IMR-90 (cell line): ENCODE results near the gene DESI2. TPM values are rescaled to one million over a fixed set of nuclear protein-coding genes. Genes with fewer than 3 reads are reported as not detected.
A peak's percentile ranks its signal among the peaks of the same experiment; 100 is the strongest.

Experiments used
- ATAC-seq: fragments of 200-7000 bp; cut with Tn5 transposase; 2 replicates; pipeline ENCODE4 v1.9.1; 2020; ENCODE audit warnings: low read depth, mild to moderate bottlenecking, moderate library complexity
- BruUV-seq: library from RNA; stranded (reverse); fragments of 400-500 nt; replicated peaks from 2 replicates; lab custom pipeline; 2021; lab: Mats Ljungman, UMichigan
- CTCF ChIA-PET: fragments of 300-600 bp; formaldehyde crosslinking; extraction: SDS; loops from one replicate; lab custom pipeline; 2021; ENCODE audit warnings: antibody characterized with exemption; lab: Yijun Ruan, JAX
- POLR2A ChIA-PET: fragments of 300-600 bp; sonication (Branson Sonifier 250); formaldehyde crosslinking; loops from one replicate; lab custom pipeline; 2022; ENCODE audit warnings: antibody characterized with exemption; ENCODE audit not compliant: unreplicated experiment; lab: Charles Lee
- DNase-seq: peaks from one replicate; pipeline ENCODE4 v3.0.0; 2013
- H2AFZ ChIP-seq: replicated peaks from 2 replicates; pipeline ENCODE3; 2013; ENCODE audit warnings: low read length, mild to moderate bottlenecking; ENCODE audit not compliant: poor library complexity
- H2AK5ac ChIP-seq: 2 replicates; pipeline ENCODE4 v1.6.1; 2013; ENCODE audit warnings: low read depth, low read length, inconsistent platforms
- H2AK9ac ChIP-seq: replicated peaks from 2 replicates; pipeline ENCODE3; 2013; ENCODE audit warnings: mild to moderate bottlenecking, low read depth, low read length, moderate library complexity; ENCODE audit not compliant: poor library complexity
- H2BK120ac ChIP-seq: 2 replicates; pipeline ENCODE4 v1.6.1; 2013; ENCODE audit warnings: low read depth, low read length, inconsistent platforms
- H2BK15ac ChIP-seq: 3 replicates; pipeline ENCODE4 v1.6.1; 2013; ENCODE audit warnings: low read depth, low read length, inconsistent platforms
- H2BK20ac ChIP-seq: 2 replicates; pipeline ENCODE4 v1.6.1; 2013; ENCODE audit warnings: low read depth, mild to moderate bottlenecking, inconsistent platforms, low read length, moderate library complexity
- H2BK5ac ChIP-seq: 2 replicates; pipeline ENCODE4 v1.6.1; 2013; ENCODE audit warnings: mild to moderate bottlenecking, low read depth, low read length, inconsistent platforms; ENCODE audit not compliant: poor library complexity, severe bottlenecking
- H3K14ac ChIP-seq: replicated peaks from 2 replicates; pipeline ENCODE4 v1.6.1; 2013; ENCODE audit warnings: low read depth, low read length, inconsistent platforms
- H3K18ac ChIP-seq: 2 replicates; pipeline ENCODE4 v1.6.1; 2013; ENCODE audit warnings: low read depth, low read length, control low read depth
- H3K23ac ChIP-seq: 2 replicates; pipeline ENCODE4 v1.6.1; 2013; ENCODE audit warnings: low read depth, low read length, inconsistent platforms
- H3K27ac ChIP-seq: 2 replicates; pipeline ENCODE4 v1.5.1; 2013; ENCODE audit warnings: mild to moderate bottlenecking, control low read depth, low read length; ENCODE audit not compliant: insufficient read depth
- H3K27me3 ChIP-seq: 2 replicates; pipeline ENCODE4 v1.6.1; 2013; ENCODE audit warnings: low read length; ENCODE audit not compliant: control insufficient read depth, insufficient read depth
- H3K36me3 ChIP-seq: 2 replicates; pipeline ENCODE4 v1.6.1; 2013; ENCODE audit warnings: low read length, mixed read lengths; ENCODE audit not compliant: control insufficient read depth, insufficient read depth
- H3K4ac ChIP-seq: 2 replicates; pipeline ENCODE4 v1.6.1; 2013; ENCODE audit warnings: low read depth, low read length, inconsistent platforms
- H3K4me1 ChIP-seq: 2 replicates; pipeline ENCODE4 v1.6.1; 2013; ENCODE audit warnings: low read length, mixed read lengths; ENCODE audit not compliant: control insufficient read depth, insufficient read depth
- H3K4me2 ChIP-seq: 2 replicates; pipeline ENCODE4 v1.6.1; 2013; ENCODE audit warnings: low read depth, mild to moderate bottlenecking, control low read depth, low read length, moderate library complexity
- H3K4me3 ChIP-seq: 2 replicates; pipeline ENCODE4 v1.5.1; 2013; ENCODE audit warnings: low read depth, mild to moderate bottlenecking, control low read depth, low read length, moderate library complexity; ENCODE audit not compliant: insufficient read depth
- H3K56ac ChIP-seq: 2 replicates; pipeline ENCODE4 v1.6.1; 2013; ENCODE audit warnings: low read length, inconsistent platforms; ENCODE audit not compliant: insufficient read depth; ENCODE audit errors: extremely low read depth
- H3K79me1 ChIP-seq, 2 experiments: 2 replicates each; pipeline ENCODE4 v1.6.1; 2013; ENCODE audit warnings: low read length in 2 of 2, inconsistent platforms in 1 of 2, low read depth in 1 of 2
- H3K9ac ChIP-seq: 2 replicates; pipeline ENCODE4 v1.6.1; 2013; ENCODE audit warnings: low read depth, low read length, control low read depth
- H3K9me1 ChIP-seq: 2 replicates; pipeline ENCODE4 v1.6.1; 2013; ENCODE audit warnings: low read length, inconsistent platforms; ENCODE audit not compliant: insufficient read depth
- H3K9me3 ChIP-seq: 2 replicates; pipeline ENCODE4 v1.6.1; 2013; ENCODE audit warnings: low read length; ENCODE audit not compliant: control insufficient read depth, insufficient read depth
- H4K20me1 ChIP-seq: 2 replicates; pipeline ENCODE4 v1.6.1; 2013; ENCODE audit warnings: low read length, inconsistent platforms; ENCODE audit not compliant: insufficient read depth
- H4K5ac ChIP-seq: 2 replicates; pipeline ENCODE4 v1.6.1; 2013; ENCODE audit warnings: mild to moderate bottlenecking, low read depth, low read length, control low read depth
- H4K8ac ChIP-seq, 2 experiments: 2 replicates each; pipeline ENCODE4 v1.6.1; 2013; ENCODE audit warnings: low read depth in 2 of 2, low read length in 2 of 2, control low read depth in 1 of 2, inconsistent platforms in 1 of 2
- H4K91ac ChIP-seq: 2 replicates; pipeline ENCODE4 v1.6.1; 2013; ENCODE audit warnings: low read depth, low read length, inconsistent platforms; ENCODE audit not compliant: insufficient read depth
- BHLHE40 ChIP-seq: fragments of 150-350 bp; IDR thresholded peaks from 2 replicates; pipeline ENCODE4 v1.6.1; 2016; ENCODE audit warnings: mild to moderate bottlenecking, low read depth, low read length
- CEBPB ChIP-seq: IDR thresholded peaks from 2 replicates; pipeline ENCODE4 v1.6.1; 2012; ENCODE audit warnings: low read depth, low read length, improper control_type of control experiment
- CHD1 ChIP-seq: IDR thresholded peaks from 2 replicates; pipeline ENCODE4 v1.6.1; 2012; ENCODE audit warnings: low read depth, low read length, improper control_type of control experiment
- FOS ChIP-seq: fragments of 150-350 bp; IDR thresholded peaks from 2 replicates; pipeline ENCODE4 v1.6.1; 2016; ENCODE audit warnings: low read depth, low read length
- MAFK ChIP-seq: IDR thresholded peaks from 2 replicates; pipeline ENCODE4 v1.6.1; 2012; ENCODE audit warnings: low read depth, low read length, improper control_type of control experiment
- MAZ ChIP-seq: IDR thresholded peaks from 2 replicates; pipeline ENCODE4 v1.6.1; 2012; ENCODE audit warnings: low read depth, mild to moderate bottlenecking, low read length, improper control_type of control experiment, moderate library complexity, borderline replicate concordance
- NFE2L2 ChIP-seq: fragments of 150-350 bp; IDR thresholded peaks from 2 replicates; pipeline ENCODE4 v1.6.1; 2016; ENCODE audit warnings: low read depth, mild to moderate bottlenecking, low read length
- POLR2A ChIP-seq: IDR thresholded peaks from 2 replicates; pipeline ENCODE4 v1.6.1; 2012; ENCODE audit warnings: mild to moderate bottlenecking, low read depth, low read length
- RAD21 ChIP-seq: IDR thresholded peaks from 2 replicates; pipeline ENCODE4 v1.6.1; 2012; ENCODE audit warnings: low read length, improper control_type of control experiment
- RCOR1 ChIP-seq: IDR thresholded peaks from 2 replicates; pipeline ENCODE4 v1.6.1; 2012; ENCODE audit warnings: mild to moderate bottlenecking, low read length, improper control_type of control experiment; ENCODE audit not compliant: insufficient replicate concordance
- SMC3 ChIP-seq: fragments of 150-350 bp; IDR thresholded peaks from 2 replicates; pipeline ENCODE4 v1.6.1; 2016; ENCODE audit warnings: low read depth, mild to moderate bottlenecking, antibody characterized with exemption, low read length, moderate library complexity
- WGBS, 2 experiments: methylation state at CpG; one replicate each; pipeline versions ENCODE4 v1.1.5 to v1.1.7; 2013; ENCODE audit warnings: missing lambda C conversion rate in 2 of 2; ENCODE audit not compliant: insufficient read length in 1 of 2; ENCODE audit errors: extremely low coverage in 2 of 2; 5-methylcytosine and 5-hydroxymethylcytosine counted together
- dilution Hi-C: fragments of 300-500 bp; cut with HindIII; formaldehyde crosslinking; loops from one replicate; pipeline ENCODE4 v1.14.3; 2018; ENCODE audit warnings: low sequenced_read_pairs; ENCODE audit not compliant: unreplicated experiment
- in situ Hi-C: fragments of 300-500 bp; cut with MboI; formaldehyde crosslinking; loops from 3 replicates; pipeline ENCODE4 v1.14.3; 2019; ENCODE audit warnings: low sequenced_read_pairs, inconsistent platforms, mixed read lengths
- intact Hi-C: fragments of 100-400 bp; cut with micrococcal nuclease; formaldehyde crosslinking; loops from 2 replicates; pipeline ENCODE4 v1.10.0; 2022
- polyA plus RNA-seq, 3 experiments: library from polyadenylated mRNA; depleted of rRNA; stranded (reverse); fragments of >200 nt; gene quantifications; 2 replicates each; pipeline ENCODE4 v1.2.3, GENCODE V29; 2012; ENCODE audit warnings: low replicate concordance in 1 of 3
- total RNA-seq: library from RNA; depleted of rRNA; stranded (reverse); fragments of >200 nt; gene quantifications from 2 replicates; pipeline ENCODE4 v1.2.3, GENCODE V29; 2012
- TF ChIP-seq, protein P1 (sequence below): fragments of 150-350 bp; IDR thresholded peaks from 2 replicates; pipeline ENCODE4 v1.6.1; 2017; ENCODE audit warnings: mild to moderate bottlenecking, antibody characterized with exemption, low read length, low read depth
- TF ChIP-seq, protein P2 (sequence below): fragments of 150-350 bp; IDR thresholded peaks from 2 replicates; pipeline ENCODE4 v1.6.1; 2016; ENCODE audit warnings: low read depth, mild to moderate bottlenecking, low read length, moderate library complexity, borderline replicate concordance
- TF ChIP-seq, protein P3 (sequence below): conservative IDR thresholded peaks from 2 replicates; pipeline ENCODE4 v1.5.1; 2012; ENCODE audit warnings: mild to moderate bottlenecking, low read depth, low read length, improper control_type of control experiment

The DESI2 gene
- total and polyA plus RNA-seq, 2 of the 4 experiments (the other 2 are of a cell fraction), result 19.0 to 43.6 TPM

DNA sequence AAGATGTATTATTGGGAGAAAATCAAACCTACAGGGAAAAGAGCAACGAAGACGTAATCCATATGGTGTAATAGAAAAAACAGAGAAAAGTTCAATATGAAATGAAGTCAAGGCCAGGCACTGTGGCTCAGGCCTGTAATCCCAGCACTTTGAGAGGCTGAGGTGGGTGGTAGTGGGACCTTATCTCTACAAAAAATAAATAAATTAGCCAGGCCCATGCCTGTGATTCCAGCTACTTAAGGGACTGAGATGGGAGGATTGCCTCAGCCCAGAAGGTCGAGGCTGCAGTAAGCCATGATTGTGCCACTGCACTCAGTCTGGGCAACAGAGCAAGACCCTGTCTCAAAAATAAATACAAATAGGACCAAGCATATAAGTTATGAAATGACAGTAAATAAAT is 11.4 kb downstream of the DESI2 start:
- no TSS peak for BruUV-seq
- WGBS, 2 experiments, result 100% methylated on average over 2 of the region's 3 CpGs; no CpG with 5 or more reads in 1 of the 2 experiments
- H3K56ac ChIP-seq, result no peak overlapping the region

More for the DNA sequence above, 11.4 kb downstream of the DESI2 start:
- no peak for ATAC-seq
- Histone ChIP-seq H2BK5ac (no peak overlapping the region), H3K4me2 (no peak overlapping the region), H3K4ac (no peak overlapping the region), H3K9me1 (peaks cover 5% of the 10 kb centered on the region; the same call in 1 of the 2 replicates), H3K18ac (no peak overlapping the region), H3K9ac (no peak overlapping the region), H4K91ac (no peak overlapping the region), H3K23ac (no peak overlapping the region), H3K79me1 (peaks cover 26 to 47% of the 10 kb centered on the region in 2 experiments), H3K4me3 (no peak overlapping the region), H4K20me1 (peaks cover 23% of the 10 kb centered on the region), H3K9me3 (peaks cover 3% of the 10 kb centered on the region; the same call in 1 of the 2 replicates), H3K27ac (no peak overlapping the region), H3K27me3 (no peaks in the 10 kb centered on the region), H2AK5ac (no peak overlapping the region), H3K14ac (no peak overlapping the region), H4K8ac (no peak overlapping the region), H2BK20ac (no peak overlapping the region), H2BK120ac (no peak overlapping the region), H3K36me3 (peaks cover 2% of the 10 kb centered on the region; the same call in 1 of the 2 replicates), H2AFZ (no peak overlapping the region), H4K5ac (no peak overlapping the region), H2AK9ac (no peak overlapping the region), H3K4me1 (peaks cover 2% of the 10 kb centered on the region; the same call in 1 of the 2 replicates), H2BK15ac (no peak overlapping the region)
- in situ Hi-C loops, result no loop called here
- ChIA-PET CTCF (no interaction called here), POLR2A (no interaction called here)
- TF ChIP-seq SMC3 (no peak), FOS (no peak), NFE2L2 (no peak), RAD21 (no peak), MAFK (no peak), POLR2A (no peak), CEBPB (no peak), RCOR1 (no peak), CHD1 (no peak), MAZ (no peak), BHLHE40 (no peak)
- TF ChIP-seq, protein P1, sequence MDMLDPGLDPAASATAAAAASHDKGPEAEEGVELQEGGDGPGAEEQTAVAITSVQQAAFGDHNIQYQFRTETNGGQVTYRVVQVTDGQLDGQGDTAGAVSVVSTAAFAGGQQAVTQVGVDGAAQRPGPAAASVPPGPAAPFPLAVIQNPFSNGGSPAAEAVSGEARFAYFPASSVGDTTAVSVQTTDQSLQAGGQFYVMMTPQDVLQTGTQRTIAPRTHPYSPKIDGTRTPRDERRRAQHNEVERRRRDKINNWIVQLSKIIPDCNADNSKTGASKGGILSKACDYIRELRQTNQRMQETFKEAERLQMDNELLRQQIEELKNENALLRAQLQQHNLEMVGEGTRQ, result no peak
- TF ChIP-seq, protein P2, sequence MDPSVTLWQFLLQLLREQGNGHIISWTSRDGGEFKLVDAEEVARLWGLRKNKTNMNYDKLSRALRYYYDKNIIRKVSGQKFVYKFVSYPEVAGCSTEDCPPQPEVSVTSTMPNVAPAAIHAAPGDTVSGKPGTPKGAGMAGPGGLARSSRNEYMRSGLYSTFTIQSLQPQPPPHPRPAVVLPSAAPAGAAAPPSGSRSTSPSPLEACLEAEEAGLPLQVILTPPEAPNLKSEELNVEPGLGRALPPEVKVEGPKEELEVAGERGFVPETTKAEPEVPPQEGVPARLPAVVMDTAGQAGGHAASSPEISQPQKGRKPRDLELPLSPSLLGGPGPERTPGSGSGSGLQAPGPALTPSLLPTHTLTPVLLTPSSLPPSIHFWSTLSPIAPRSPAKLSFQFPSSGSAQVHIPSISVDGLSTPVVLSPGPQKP, result no peak
- TF ChIP-seq, protein P3, sequence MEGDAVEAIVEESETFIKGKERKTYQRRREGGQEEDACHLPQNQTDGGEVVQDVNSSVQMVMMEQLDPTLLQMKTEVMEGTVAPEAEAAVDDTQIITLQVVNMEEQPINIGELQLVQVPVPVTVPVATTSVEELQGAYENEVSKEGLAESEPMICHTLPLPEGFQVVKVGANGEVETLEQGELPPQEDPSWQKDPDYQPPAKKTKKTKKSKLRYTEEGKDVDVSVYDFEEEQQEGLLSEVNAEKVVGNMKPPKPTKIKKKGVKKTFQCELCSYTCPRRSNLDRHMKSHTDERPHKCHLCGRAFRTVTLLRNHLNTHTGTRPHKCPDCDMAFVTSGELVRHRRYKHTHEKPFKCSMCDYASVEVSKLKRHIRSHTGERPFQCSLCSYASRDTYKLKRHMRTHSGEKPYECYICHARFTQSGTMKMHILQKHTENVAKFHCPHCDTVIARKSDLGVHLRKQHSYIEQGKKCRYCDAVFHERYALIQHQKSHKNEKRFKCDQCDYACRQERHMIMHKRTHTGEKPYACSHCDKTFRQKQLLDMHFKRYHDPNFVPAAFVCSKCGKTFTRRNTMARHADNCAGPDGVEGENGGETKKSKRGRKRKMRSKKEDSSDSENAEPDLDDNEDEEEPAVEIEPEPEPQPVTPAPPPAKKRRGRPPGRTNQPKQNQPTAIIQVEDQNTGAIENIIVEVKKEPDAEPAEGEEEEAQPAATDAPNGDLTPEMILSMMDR, result no peak
- intact Hi-C loops, result no loop called here
- dilution Hi-C loops, result no loop called here
- peak; percentile 10 for DNase-seq
